ENCODE results near the gene PRIM2. TPM values are rescaled to one million over a fixed set of nuclear protein-coding genes. Genes with fewer than 3 reads are reported as not detected.

Gene PRIM2
- total and polyA plus RNA-seq, 10 of the 15 experiments (the other 5 are each of a cell fraction or from before 2014, with no cell fraction given), result 13.2 to 38.6 (median 25.1) TPM

DNA sequence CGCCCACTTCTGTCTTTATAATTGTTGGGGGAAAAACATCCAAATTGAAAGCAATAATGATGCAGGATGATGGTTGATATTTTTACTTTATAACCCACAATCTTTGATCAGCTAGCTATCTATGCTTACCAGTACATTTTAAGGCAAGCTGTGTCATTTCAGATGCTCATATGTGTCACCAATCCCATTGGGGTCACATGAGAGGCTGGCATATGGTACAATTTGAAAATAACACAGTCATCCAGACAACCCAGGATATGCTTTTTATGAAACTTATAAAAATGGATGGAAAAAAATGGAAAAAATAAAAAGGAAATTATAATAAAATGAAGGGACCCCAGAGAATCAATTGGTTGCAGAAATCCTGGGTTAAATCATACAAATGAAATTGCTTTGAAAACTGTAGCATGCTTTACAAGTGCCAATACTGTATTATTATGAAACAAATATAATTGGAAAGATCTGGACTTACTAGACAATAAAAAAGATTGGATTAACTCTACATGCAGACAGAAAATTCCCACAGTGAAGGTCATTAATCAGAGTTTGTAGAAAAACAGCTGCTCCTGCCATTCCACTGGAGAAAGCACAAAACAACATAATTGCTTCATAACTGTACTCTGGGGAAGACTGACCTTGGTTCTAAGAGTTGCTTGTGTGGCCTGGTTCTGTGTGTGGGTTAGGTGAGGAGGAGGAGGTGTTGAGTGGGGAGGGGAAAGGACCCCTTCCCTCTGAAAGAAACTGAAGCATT is 13.3 kb upstream of the PRIM2 start:
- no peaks in the 10 kb centered on the region for H3K9me3 ChIP-seq (replicated peaks; ENCODE audit: control insufficient read depth, insufficient read depth, low read length)
- ChIA-PET RAD21 (ENCODE audit: unreplicated experiment) (no interaction called here), POLR2A (no interaction called here), CTCF (no interaction called here), SMC1A (ENCODE audit: uncharacterized antibody, unreplicated experiment) (no interaction called here)
- no peaks in the 10 kb centered on the region for H3K27me3 ChIP-seq (replicated peaks in 1 of 2; ENCODE audit: control insufficient read depth in 2 of 2, insufficient read depth in 2 of 2, low read length in 1 of 2)
- BruUV-seq (replicated peaks), result no TSS peak
- FAIRE-seq, result no peak
- 31% methylated on average over 1 of the region's 1 CpG for WGBS (ENCODE audit: insufficient coverage, insufficient replicate concordance, low lambda C conversion rate, missing lambda C conversion rate)
- no peaks in the 10 kb centered on the region for H4K20me1 ChIP-seq (ENCODE audit: control insufficient read depth, insufficient read depth)
- no peak overlapping the region for H3K27ac ChIP-seq (ENCODE audit: control insufficient read depth, insufficient read depth)
- DNase-seq (ENCODE audit: low read depth, low spot score), result no peak
- no peak for ATAC-seq
- intact Hi-C loops (cut with micrococcal nuclease; ENCODE audit: unreplicated experiment) (no loop called here), in situ Hi-C loops (cut with MboI) (no loop called here)
- no peak overlapping the region for H2AFZ ChIP-seq (ENCODE audit: control insufficient read depth, low read depth, low read length)
- H3K4me2 ChIP-seq (ENCODE audit: control insufficient read depth, insufficient read depth), result no peak overlapping the region
- H3K36me3 ChIP-seq (ENCODE audit: control insufficient read depth in 2 of 2, insufficient read depth in 2 of 2, low read length in 1 of 2), result no peaks in the 10 kb centered on the region
- no peaks in the 10 kb centered on the region for H3K79me2 ChIP-seq (ENCODE audit: control insufficient read depth, insufficient read depth, low read length)
- TF ChIP-seq CHD1 (IDR thresholded peaks at IDR 0.05; ENCODE audit: low read depth, low read length) (no peak), ESRRA (IDR thresholded peaks at IDR 0.05; ENCODE audit: low read length) (no peak), GATAD2B (conservative IDR thresholded peaks at IDR 0.05; ENCODE audit: low read depth) (no peak), STAT3 (IDR thresholded peaks at IDR 0.05; ENCODE audit: low read depth, low read length) (no peak), SIX5 (IDR thresholded peaks at IDR 0.05; ENCODE audit: low read depth, low read length, severe bottlenecking) (no peak), SP1 (IDR thresholded peaks at IDR 0.05; ENCODE audit: low read depth, low read length) (no peak), POU2F2 (IDR thresholded peaks at IDR 0.05; ENCODE audit: borderline replicate concordance, low read depth, low read length) (no peak), HDAC6 (IDR thresholded peaks at IDR 0.05; ENCODE audit: unreplicated experiment) (no peak), TCF7 (IDR thresholded peaks at IDR 0.05; ENCODE audit: borderline replicate concordance) (no peak), FOS (IDR thresholded peaks at IDR 0.05; ENCODE audit: borderline replicate concordance, extremely low read depth, insufficient read length) (no peak), RUNX3 (IDR thresholded peaks at IDR 0.05; ENCODE audit: low read length) (no peak), PRDM15 (CRISPR knock-in tag; IDR thresholded peaks at IDR 0.05) (no peak), BACH1 (IDR thresholded peaks at IDR 0.05; ENCODE audit: borderline replicate concordance) (no peak), ZNF622 (IDR thresholded peaks at IDR 0.05) (no peak)
- TF ChIP-seq, protein P1, sequence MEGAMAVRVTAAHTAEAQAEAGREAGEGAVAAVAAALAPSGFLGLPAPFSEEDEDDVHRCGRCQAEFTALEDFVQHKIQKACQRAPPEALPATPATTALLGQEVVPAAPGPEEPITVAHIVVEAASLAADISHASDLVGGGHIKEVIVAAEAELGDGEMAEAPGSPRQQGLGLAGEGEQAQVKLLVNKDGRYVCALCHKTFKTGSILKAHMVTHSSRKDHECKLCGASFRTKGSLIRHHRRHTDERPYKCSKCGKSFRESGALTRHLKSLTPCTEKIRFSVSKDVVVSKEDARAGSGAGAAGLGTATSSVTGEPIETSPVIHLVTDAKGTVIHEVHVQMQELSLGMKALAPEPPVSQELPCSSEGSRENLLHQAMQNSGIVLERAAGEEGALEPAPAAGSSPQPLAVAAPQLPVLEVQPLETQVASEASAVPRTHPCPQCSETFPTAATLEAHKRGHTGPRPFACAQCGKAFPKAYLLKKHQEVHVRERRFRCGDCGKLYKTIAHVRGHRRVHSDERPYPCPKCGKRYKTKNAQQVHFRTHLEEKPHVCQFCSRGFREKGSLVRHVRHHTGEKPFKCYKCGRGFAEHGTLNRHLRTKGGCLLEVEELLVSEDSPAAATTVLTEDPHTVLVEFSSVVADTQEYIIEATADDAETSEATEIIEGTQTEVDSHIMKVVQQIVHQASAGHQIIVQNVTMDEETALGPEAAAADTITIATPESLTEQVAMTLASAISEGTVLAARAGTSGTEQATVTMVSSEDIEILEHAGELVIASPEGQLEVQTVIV (IDR thresholded peaks at IDR 0.05; ENCODE audit: borderline replicate concordance, partially characterized antibody), result no peak
- no peak overlapping the region for H3K9ac ChIP-seq (ENCODE audit: control insufficient read depth, insufficient read depth, low read length)
- H3K4me1 ChIP-seq (ENCODE audit: control insufficient read depth, insufficient read depth, low read length), result no peaks in the 10 kb centered on the region
- H3K4me3 ChIP-seq, result no peak overlapping the region
